ENCODE results near the gene PARD6G. TPM values are rescaled to one million over a fixed set of nuclear protein-coding genes. Genes with fewer than 3 reads are reported as not detected.
A peak's percentile ranks its signal among the peaks of the same experiment; 100 is the strongest.

PARD6G gene
- total RNA-seq, 2 donors from 2014 or later: 0.58 TPM; not detected in 1

- peaks cover 0 to 6% of the 10 kb centered on the region in 2 donors for H3K9me3 Mint-ChIP-seq
- ATAC-seq (no peak), DNase-seq (ENCODE audit: low spot score in 2 of 2) (no peak)
Measured at GRCh38 chr18:80185545-80185944, 61.8 kb downstream of the PARD6G start.

GRCh38 chr18:80184243-80184772 is 63.0 kb downstream of the PARD6G start:
- DNase-seq (ENCODE audit: low spot score in 2 of 2) (no peak), ATAC-seq (no peak)
- Mint-ChIP-seq H3K36me3 (no peaks in the 10 kb centered on the region), H3K9me3 (peaks cover 0 to 6% of the 10 kb centered on the region in 2 donors), H3K27ac (no peak overlapping the region)

More at GRCh38 chr18:80185545-80185944, 61.8 kb downstream of the PARD6G start:
- H3K36me3 Mint-ChIP-seq: no peaks in the 10 kb centered on the region
- H3K27ac Mint-ChIP-seq: no peak overlapping the region

DNA sequence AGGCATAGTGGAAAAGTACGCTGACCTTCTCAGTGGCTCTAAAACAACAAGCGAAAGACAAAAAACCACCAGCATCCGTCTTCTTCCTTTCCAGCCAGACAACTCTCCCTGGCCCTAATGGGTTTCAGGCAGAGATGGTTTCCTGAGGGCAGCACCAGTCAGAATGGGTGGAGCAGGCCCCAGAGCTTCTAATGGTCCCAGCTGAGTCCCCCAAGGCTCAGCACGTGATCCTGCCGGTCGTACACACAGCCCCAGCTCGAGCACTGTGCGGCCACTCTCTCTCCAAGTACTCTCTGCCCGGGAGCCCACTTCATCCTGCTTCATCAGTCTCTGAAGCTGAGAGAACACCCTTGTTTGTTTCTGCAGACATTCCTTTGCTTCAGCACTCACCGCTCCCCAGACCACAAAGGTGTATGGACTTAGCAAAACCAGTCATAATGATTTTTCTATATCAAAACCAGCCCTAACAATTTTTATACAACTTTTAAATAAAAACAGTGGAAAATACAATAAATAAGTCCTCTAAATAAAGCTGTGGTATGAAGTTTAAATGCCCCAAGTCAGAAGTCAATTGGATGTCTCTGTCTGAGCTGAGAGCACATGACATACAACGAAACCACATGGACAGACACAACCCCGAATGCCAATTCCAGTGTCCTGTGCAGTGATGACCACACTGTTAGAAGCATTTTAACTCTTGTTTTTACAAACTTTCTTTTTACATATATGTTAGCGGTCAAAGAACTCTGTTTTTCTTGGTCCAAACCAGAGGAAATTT is 63.9 kb downstream of the PARD6G start:
- Mint-ChIP-seq H3K27ac (no peak overlapping the region), H3K36me3 (no peaks in the 10 kb centered on the region), H3K9me3 (peaks cover 0 to 6% of the 10 kb centered on the region in 2 donors)
- no peak for DNase-seq (ENCODE audit: low spot score in 2 of 2)
- ATAC-seq: no peak

DNA sequence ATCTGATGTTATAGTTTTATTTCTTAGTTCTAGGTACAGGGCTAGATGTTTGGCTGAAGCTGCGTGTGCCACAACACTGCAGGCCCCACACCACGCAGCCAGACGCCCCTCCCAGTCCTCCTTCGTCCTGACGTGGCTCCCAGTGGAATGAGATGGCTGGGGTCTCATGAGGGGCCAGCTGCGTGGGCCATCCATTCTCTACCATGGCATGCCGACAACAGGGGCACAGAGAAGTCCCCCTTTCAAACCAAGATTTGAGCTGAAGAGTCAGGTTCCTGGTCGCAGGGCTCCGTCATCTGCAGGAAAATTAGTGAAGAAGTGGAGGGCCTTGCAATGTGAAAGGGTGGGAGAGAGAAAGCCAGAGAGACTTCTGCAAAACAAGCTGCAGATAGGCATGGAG is 64.5 kb downstream of the PARD6G start:
- Mint-ChIP-seq H3K27ac (no peak overlapping the region), H3K9me3 (peaks cover 0 to 6% of the 10 kb centered on the region in 2 donors), H3K36me3 (no peaks in the 10 kb centered on the region)
- ATAC-seq (no peak), DNase-seq (ENCODE audit: low spot score in 2 of 2) (no peak)

GRCh38 chr18:80181642-80182461 is 65.5 kb downstream of the PARD6G start:
- no peak overlapping the region for H3K27ac Mint-ChIP-seq
- H3K9me3 Mint-ChIP-seq: peaks cover 0 to 6% of the 10 kb centered on the region in 2 donors
- ATAC-seq (no peak), DNase-seq (ENCODE audit: low spot score in 2 of 2) (no peak)
- H3K36me3 Mint-ChIP-seq: no peaks in the 10 kb centered on the region

GRCh38 chr18:80180778-80181564 is 66.3 kb downstream of the PARD6G start:
- Mint-ChIP-seq H3K9me3 (peaks cover 0 to 3% of the 10 kb centered on the region in 2 donors), H3K36me3 (no peaks in the 10 kb centered on the region), H3K27ac (no peak overlapping the region)
- ATAC-seq (no peak), DNase-seq (ENCODE audit: low spot score in 2 of 2) (no peak)

- ATAC-seq: no peak
- no peak for DNase-seq (ENCODE audit: low spot score in 2 of 2)
- Mint-ChIP-seq H3K36me3 (no peaks in the 10 kb centered on the region), H3K9me3 (no peaks in the 10 kb centered on the region), H3K27ac (no peak overlapping the region)
Measured at GRCh38 chr18:80179857-80180558, 67.3 kb downstream of the PARD6G start.

GRCh38 chr18:80178935-80179818 is 68.1 kb downstream of the PARD6G start:
- Mint-ChIP-seq H3K9me3 (no peaks in the 10 kb centered on the region), H3K27ac (no peak overlapping the region), H3K36me3 (no peaks in the 10 kb centered on the region)
- DNase-seq (ENCODE audit: low spot score in 2 of 2) (no peak), ATAC-seq (no peak)

- ATAC-seq (no peak), DNase-seq (ENCODE audit: low spot score in 2 of 2) (no peak)
- Mint-ChIP-seq H3K36me3 (no peaks in the 10 kb centered on the region), H3K9me3 (no peaks in the 10 kb centered on the region), H3K27ac (no peak overlapping the region)
Measured at GRCh38 chr18:80177128-80177527, 70.2 kb downstream of the PARD6G start.

DNA sequence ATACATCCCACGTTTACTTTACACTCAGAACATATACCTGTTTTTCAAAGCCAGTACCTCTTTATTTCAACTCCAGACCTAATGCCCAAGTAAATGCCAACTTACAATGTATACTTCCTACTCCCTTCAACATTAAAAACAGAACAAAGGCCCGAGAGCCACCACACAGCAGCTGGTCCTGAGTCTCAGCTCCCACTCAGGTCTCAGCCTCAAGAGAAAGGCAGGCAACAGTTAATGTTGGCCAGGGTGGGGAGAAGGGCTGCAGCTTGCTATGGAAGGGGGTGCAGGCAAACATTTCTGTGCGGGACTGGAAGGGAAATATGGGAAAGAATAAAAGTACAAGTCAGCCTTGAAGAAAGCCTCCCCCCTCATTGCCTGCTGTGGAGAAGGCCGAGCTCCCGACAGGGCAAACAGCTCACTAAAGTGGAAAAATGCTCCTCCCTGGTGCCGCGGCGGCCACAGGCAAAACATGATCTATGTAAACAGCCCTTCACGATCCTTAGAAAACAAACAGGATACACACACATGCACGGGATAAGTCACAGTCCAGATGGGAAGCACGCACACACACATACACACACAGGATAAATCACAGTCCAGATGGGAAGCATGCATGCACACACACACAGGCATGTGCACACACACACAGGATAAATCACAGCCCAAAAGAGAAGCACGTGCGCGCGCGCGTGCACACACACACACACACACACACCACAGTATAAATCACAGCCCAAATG is 70.8 kb downstream of the PARD6G start:
- ATAC-seq (no peak), DNase-seq (ENCODE audit: low spot score in 2 of 2) (no peak)
- Mint-ChIP-seq H3K27ac (no peak overlapping the region), H3K36me3 (no peaks in the 10 kb centered on the region), H3K9me3 (no peaks in the 10 kb centered on the region)

DNA sequence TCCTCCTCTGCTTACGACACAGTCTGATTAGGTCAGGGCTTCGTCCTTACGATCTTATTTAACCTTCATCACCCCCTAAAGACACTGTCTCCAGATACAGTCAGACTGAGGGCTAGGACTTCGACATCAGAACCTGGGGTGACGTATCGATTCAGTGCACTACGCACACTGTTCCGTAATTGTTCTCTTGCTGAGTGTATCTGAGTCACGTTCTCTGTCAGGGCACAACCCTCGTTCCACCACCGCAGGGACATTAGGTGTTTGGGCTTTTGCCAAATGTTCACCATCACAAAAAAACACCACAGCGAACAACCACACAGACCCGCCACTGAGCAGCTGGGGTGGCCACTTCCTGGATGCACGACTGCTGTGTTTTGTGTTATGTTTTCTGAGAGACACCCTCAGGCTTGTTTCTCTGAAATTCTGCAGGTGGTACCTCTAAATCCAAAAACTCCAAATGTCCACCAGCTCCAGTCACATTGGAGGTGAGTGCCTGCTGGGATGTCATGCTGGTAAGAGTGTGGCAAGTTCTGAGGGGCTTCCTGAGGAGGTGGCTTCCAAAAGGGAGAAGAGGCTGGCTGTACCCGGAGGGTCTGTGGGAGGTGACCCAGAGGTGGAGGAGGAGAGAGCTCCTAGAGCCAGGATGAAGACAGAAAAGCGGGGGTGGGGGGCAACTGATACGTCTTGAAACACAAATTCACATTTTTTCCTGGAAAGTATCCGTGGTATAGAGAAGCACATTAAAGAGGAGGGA is 71.7 kb downstream of the PARD6G start:
- peak overlapping the region in 1 of 2 donors; percentile 26 for H3K27ac Mint-ChIP-seq
- H3K9me3 Mint-ChIP-seq: no peaks in the 10 kb centered on the region

DNA sequence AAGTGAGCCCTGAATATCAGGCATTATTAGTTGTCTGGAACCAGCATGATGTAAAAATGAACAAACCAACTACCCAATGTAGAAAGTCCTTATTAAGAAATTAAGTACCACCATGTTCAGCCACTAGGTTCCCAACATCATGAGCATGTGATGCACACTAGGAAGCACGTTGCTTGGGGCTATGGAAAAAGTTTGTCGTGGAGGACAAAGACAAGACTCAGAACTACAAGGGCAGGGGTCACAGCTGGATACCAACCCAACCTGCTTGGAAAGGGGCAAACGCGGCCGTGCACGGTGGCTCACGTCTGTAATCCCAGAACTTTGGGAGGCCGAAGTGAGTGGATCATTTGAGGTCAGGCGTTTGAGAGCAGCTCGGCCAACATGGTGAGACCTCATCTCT is 74.3 kb downstream of the PARD6G start:
- Mint-ChIP-seq H3K27ac (no peak overlapping the region), H3K9me3 (no peaks in the 10 kb centered on the region), H3K36me3 (no peaks in the 10 kb centered on the region)
- DNase-seq (ENCODE audit: low spot score in 2 of 2) (no peak), ATAC-seq (no peak)

More for the DNA sequence above, 71.7 kb downstream of the PARD6G start:
- H3K36me3 Mint-ChIP-seq: no peaks in the 10 kb centered on the region
- DNase-seq (ENCODE audit: low spot score in 2 of 2): peak in 1 of 2 donors; percentile 42
- peak; percentile 69 to 93 for ATAC-seq

DNA sequence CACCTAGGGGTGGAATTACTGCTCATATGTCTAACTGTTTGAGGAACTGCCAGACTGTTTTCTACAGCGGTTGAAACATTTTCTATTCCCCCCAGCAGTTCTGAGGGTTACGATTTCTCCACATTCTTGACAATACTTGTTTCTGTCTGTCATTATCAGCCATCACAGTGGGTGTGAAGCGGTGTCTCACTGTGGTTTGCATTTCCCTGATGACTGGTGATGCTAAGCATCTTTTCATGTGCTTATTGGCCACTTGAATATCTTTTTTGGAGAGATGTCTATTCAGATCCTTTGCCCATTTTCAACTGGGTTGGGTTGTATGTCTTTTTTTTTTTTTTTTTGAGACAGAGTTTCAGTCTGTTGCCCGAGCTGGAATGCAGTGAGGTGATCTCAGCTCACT is 75.3 kb downstream of the PARD6G start:
- no peak for ATAC-seq
- no peaks in the 10 kb centered on the region for H3K36me3 Mint-ChIP-seq
- H3K27ac Mint-ChIP-seq: no peak overlapping the region
- H3K9me3 Mint-ChIP-seq: no peaks in the 10 kb centered on the region
- no peak for DNase-seq (ENCODE audit: low spot score in 2 of 2)
